Cardiac atrium fibroblast (primary cell): ENCODE data around the gene YWHAH. TPM values are rescaled to one million over a fixed set of nuclear protein-coding genes. Genes with fewer than 3 reads are reported as not detected.

ENCODE experiments used
- total RNA-seq: library from RNA; depleted of rRNA; stranded (reverse); fragments of >200 nt; gene quantifications from 2 replicates; pipeline ENCODE4 v1.2.3, GENCODE V29; 2015

The YWHAH gene
- total RNA-seq: 81.2 and 121 TPM in 2 replicates

DNA sequence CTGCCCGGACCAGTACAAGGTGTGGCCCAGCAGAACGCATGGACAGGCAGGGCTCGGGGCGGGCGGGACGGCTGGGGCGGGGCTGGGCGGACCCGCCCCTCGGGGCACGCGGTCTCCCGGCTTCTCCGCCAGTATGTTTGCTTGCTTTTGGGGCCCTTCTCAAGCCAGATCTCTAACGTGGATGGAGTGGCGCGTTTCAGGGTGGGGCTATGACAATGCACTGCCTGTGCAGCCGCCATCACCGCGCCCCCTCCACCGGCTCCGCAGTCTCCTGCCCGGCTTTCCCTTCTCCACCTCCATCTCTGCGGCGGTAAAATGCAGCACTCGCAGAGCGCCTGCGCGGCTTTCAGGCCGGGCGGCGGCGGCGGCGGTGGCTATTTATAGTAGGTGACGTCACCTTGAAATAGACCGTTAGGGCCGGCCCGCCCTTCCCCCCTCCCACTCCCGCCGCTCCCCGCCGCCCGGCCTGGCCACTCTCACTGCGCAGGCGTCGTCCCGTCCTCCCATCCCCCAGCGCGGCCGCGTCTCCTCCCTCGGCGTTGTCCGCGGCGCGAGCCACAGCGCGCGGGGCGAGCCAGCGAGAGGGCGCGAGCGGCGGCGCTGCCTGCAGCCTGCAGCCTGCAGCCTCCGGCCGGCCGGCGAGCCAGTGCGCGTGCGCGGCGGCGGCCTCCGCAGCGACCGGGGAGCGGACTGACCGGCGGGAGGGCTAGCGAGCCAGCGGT, at the start of gene YWHAH:
Gene YWHAH, plus strand, starts transcription at position 558 of the 722 bp plus-strand sequence. CDS start 199 bp downstream, outside the sequence.

Other genes starting within 250 kb of the YWHAH start
- gene PRR14L, start 194.4 kb upstream of the YWHAH start, total RNA-seq: 13.9 and 23.5 TPM in 2 replicates
- gene DEPDC5, start 190.5 kb upstream of the YWHAH start, total RNA-seq: 2.5 and 2.8 TPM in 2 replicates
- gene SLC5A1, start 98.7 kb downstream of the YWHAH start, total RNA-seq: not detected in 2 replicates
- gene C22orf42, start 214.8 kb downstream of the YWHAH start, total RNA-seq: not detected in 2 replicates